Kidney (tissue), 14 donors: ENCODE data around the gene NPM3. TPM values are rescaled to one million over a fixed set of nuclear protein-coding genes. Genes with fewer than 3 reads are reported as not detected.

Source experiments
- DNase-seq, 5 donors: peaks; one replicate each; pipeline ENCODE4 v3.0.0-alpha.2; 2013 to 2020
- FAIRE-seq: peaks from 2 replicates; lab custom pipeline; 2012; peaks lifted over from hg19 to GRCh38; lab: Jason Lieb, UNC
- H3K27ac ChIP-seq, 2 donors: one replicate each; pipeline ENCODE4 v1.7.0; 2013; ENCODE audit warnings: low read depth in 2 of 2, low read length in 2 of 2, inconsistent platforms in 1 of 2
- H3K27me3 ChIP-seq: one replicate; pipeline ENCODE4 v1.7.1; 2013; ENCODE audit warnings: low read length, inconsistent platforms; ENCODE audit not compliant: control insufficient read depth, insufficient read depth
- H3K36me3 ChIP-seq, 3 donors: one replicate each; pipeline versions ENCODE4 v1.7.0 to v1.7.1; 2013; ENCODE audit warnings: low read length in 3 of 3, control low read depth in 1 of 3, inconsistent platforms in 1 of 3; ENCODE audit not compliant: insufficient read depth in 3 of 3, control insufficient read depth in 2 of 3
- H3K4me1 ChIP-seq, 3 donors: one replicate each; pipeline versions ENCODE4 v1.7.0 to v1.7.1; 2013; ENCODE audit warnings: low read length in 3 of 3, inconsistent platforms in 1 of 3, low read depth in 1 of 3; ENCODE audit not compliant: control insufficient read depth in 2 of 3, insufficient read depth in 2 of 3
- H3K4me3 ChIP-seq, 3 donors: one replicate each; pipeline versions ENCODE4 v1.7.0 to v1.8.1; 2013; ENCODE audit warnings: low read length in 3 of 3, control low read depth in 1 of 3, inconsistent platforms in 1 of 3
- H3K9ac ChIP-seq, 3 donors: one replicate each; pipeline versions ENCODE4 v1.7.0 to v1.7.1; 2013; ENCODE audit warnings: low read length in 3 of 3, control low read depth in 1 of 3, inconsistent platforms in 1 of 3
- H3K9me3 ChIP-seq, 3 donors: one replicate each; pipeline versions ENCODE4 v1.7.0 to v1.7.1; 2013; ENCODE audit warnings: low read length in 3 of 3, control low read depth in 1 of 3, inconsistent platforms in 1 of 3; ENCODE audit not compliant: control insufficient read depth in 2 of 3, insufficient read depth in 1 of 3
- intact Hi-C: fragments of 100-400 bp; cut with DNase I; formaldehyde crosslinking; loops from one replicate; pipeline ENCODE4 v1.11.1; 2022
- polyA plus RNA-seq: library from polyadenylated mRNA; stranded (reverse); fragments of 350-450 nt; fragmentation: Illumina TruSeq; extraction: RNeasy Lipid Tissue Mini Kit (QIAGEN cat#74804); gene quantifications from one replicate; pipeline ENCODE4 v1.2.3, GENCODE V29; 2014; ENCODE audit warnings: low read depth, low replicate concordance; ENCODE audit not compliant: insufficient read depth
- total RNA-seq: library from RNA; stranded (reverse); fragmentation: NEBNext Ultra II Directional; extraction: Animal tissue kit (Norgen Biotek cat#: 25700); gene quantifications from one replicate; pipeline ENCODE4 v1.2.1, GENCODE V29; 2021
- TF ChIP-seq, protein P1 (sequence below): IDR thresholded peaks from 3 replicates; pipeline ENCODE4 v1.5.1; 2012; ENCODE audit warnings: mild to moderate bottlenecking, moderate library complexity, borderline replicate concordance; ENCODE audit not compliant: insufficient read depth; ENCODE audit errors: extremely low read depth
- donor health status: control.
- donor health status: control.
- donor health status: control.
- donor health status: control.
- donor health status: control.
- donor health status: DM: yes; HTN: yes; CAD: no.
- donor health status: Normal renal cell carcinoma (clear cell type).

NPM3 gene
- total and polyA plus RNA-seq, 2 donors from 2014 or later, result 23.8 to 34.0 TPM

- intact Hi-C loops, result no loop called here
- Histone ChIP-seq H3K4me1 (no peaks in the 10 kb centered on the region), H3K36me3 (no peaks in the 10 kb centered on the region), H3K27me3 (peaks cover 3% of the 10 kb centered on the region), H3K9me3 (no peaks in the 10 kb centered on the region), H3K9ac (no peak overlapping the region), H3K27ac (no peak overlapping the region), H3K4me3 (no peak overlapping the region)
- no peak for DNase-seq
- FAIRE-seq, result no peak
- TF ChIP-seq, protein P1, sequence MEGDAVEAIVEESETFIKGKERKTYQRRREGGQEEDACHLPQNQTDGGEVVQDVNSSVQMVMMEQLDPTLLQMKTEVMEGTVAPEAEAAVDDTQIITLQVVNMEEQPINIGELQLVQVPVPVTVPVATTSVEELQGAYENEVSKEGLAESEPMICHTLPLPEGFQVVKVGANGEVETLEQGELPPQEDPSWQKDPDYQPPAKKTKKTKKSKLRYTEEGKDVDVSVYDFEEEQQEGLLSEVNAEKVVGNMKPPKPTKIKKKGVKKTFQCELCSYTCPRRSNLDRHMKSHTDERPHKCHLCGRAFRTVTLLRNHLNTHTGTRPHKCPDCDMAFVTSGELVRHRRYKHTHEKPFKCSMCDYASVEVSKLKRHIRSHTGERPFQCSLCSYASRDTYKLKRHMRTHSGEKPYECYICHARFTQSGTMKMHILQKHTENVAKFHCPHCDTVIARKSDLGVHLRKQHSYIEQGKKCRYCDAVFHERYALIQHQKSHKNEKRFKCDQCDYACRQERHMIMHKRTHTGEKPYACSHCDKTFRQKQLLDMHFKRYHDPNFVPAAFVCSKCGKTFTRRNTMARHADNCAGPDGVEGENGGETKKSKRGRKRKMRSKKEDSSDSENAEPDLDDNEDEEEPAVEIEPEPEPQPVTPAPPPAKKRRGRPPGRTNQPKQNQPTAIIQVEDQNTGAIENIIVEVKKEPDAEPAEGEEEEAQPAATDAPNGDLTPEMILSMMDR, result no peak
These were observed 24.4 kb downstream of the NPM3 start for GRCh38 chr10:101758858-101759257.

DNA sequence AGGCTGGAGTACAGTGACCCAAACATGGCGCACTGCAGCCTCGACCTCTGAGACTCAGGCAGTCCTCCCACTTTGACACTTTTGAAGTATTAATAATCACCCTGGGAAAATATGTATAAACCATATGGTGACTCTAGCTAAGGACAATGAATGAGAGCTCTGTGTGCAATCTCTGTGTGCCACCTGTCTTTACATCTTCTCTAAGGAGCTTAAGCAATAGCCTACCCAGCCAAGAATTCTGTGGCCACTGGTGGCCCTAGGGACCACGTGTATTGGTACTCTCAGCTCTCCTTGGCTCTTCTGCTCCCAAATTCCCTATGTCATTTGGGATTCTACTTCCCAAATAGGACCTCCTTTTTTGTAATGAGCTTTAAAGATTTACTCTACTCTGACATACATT lies 31.0 kb downstream of the NPM3 start:
- H3K9ac ChIP-seq, result no peak overlapping the region
- H3K4me3 ChIP-seq, result no peak overlapping the region
- H3K9me3 ChIP-seq, result no peaks in the 10 kb centered on the region
- H3K27ac ChIP-seq, result no peak overlapping the region
- peaks cover 0 to 6% (median 0%) of the 10 kb centered on the region in 3 donors for H3K4me1 ChIP-seq
- intact Hi-C loops, result no loop called here
- TF ChIP-seq, protein P1, result no peak
- no peaks in the 10 kb centered on the region for H3K27me3 ChIP-seq
- no peak for FAIRE-seq
- H3K36me3 ChIP-seq, result no peaks in the 10 kb centered on the region
- no peak for DNase-seq

- H3K27me3 ChIP-seq, result no peaks in the 10 kb centered on the region
- TF ChIP-seq, protein P1, result no peak
- H3K9me3 ChIP-seq, result no peaks in the 10 kb centered on the region
- no peak overlapping the region for H3K9ac ChIP-seq
- intact Hi-C loops, result no loop called here
- no peak overlapping the region for H3K27ac ChIP-seq
- no peak for FAIRE-seq
- peak in 1 of 5 donors; percentile 27 for DNase-seq
- H3K36me3 ChIP-seq, result no peaks in the 10 kb centered on the region
- no peak overlapping the region for H3K4me3 ChIP-seq
- H3K4me1 ChIP-seq, result peaks cover 0 to 6% (median 0%) of the 10 kb centered on the region in 3 donors
These were observed 33.9 kb downstream of the NPM3 start for GRCh38 chr10:101749047-101750016.
